Mucosa of rectum (tissue), 2 donors: ENCODE measurements around the gene PDLIM5.

Experiments used
- H3K27ac ChIP-seq, 2 donors: one replicate each; pipeline ENCODE4 v1.7.0; 2013; ENCODE audit warnings: inconsistent platforms in 2 of 2, low read depth in 2 of 2, low read length in 2 of 2
- H3K27me3 ChIP-seq, 2 donors: one replicate each; pipeline ENCODE4 v1.7.0; 2013; ENCODE audit warnings: low read length in 2 of 2; ENCODE audit not compliant: control insufficient read depth in 2 of 2, insufficient read depth in 2 of 2
- H3K36me3 ChIP-seq, 2 donors: one replicate each; pipeline ENCODE4 v1.7.0; 2013; ENCODE audit warnings: low read length in 2 of 2; ENCODE audit not compliant: control insufficient read depth in 2 of 2, insufficient read depth in 2 of 2
- H3K4me1 ChIP-seq, 2 donors: one replicate each; pipeline ENCODE4 v1.7.0; 2013; ENCODE audit warnings: low read length in 2 of 2, mild to moderate bottlenecking in 1 of 2; ENCODE audit not compliant: control insufficient read depth in 2 of 2, insufficient read depth in 2 of 2
- H3K4me3 ChIP-seq, 2 donors: one replicate each; pipeline ENCODE4 v1.7.0; 2013; ENCODE audit warnings: low read length in 2 of 2
- H3K9ac ChIP-seq, 2 donors: one replicate each; pipeline ENCODE4 v1.7.0; 2013; ENCODE audit warnings: low read length in 2 of 2, low read depth in 1 of 2, mild to moderate bottlenecking in 1 of 2
- H3K9me3 ChIP-seq, 2 donors: one replicate each; pipeline ENCODE4 v1.7.0; 2013; ENCODE audit warnings: low read length in 2 of 2; ENCODE audit not compliant: control insufficient read depth in 2 of 2
- donor health status: healthy.
- donor health status: Normal muscosa, but diverticular disease.

The PDLIM5 gene

DNA sequence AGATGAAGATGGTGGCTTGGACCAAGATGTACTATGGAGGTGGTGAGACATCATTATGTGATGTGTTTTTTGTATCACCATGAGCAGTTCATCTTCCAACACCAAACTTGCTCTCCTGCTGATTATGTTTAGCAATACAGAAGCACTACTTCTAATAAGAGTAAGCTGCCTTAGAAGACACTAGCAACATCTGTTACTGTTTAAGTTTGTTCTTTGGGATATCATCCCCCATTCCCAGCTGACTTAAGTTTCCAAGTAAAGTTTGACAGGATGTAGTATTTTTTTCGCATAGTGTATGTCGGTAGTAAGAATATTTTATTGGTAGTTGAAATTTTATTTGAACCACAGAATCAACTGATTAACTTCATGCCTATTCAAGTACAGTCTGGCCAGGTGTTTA, 182.5 kb downstream of the PDLIM5 start:
- peaks cover 7 to 18% of the 10 kb centered on the region in 2 donors for H3K36me3 ChIP-seq
- no peak overlapping the region for H3K9ac ChIP-seq
- H3K9me3 ChIP-seq: no peaks in the 10 kb centered on the region
- H3K4me3 ChIP-seq: no peak overlapping the region
- H3K4me1 ChIP-seq: no peaks in the 10 kb centered on the region
- H3K27me3 ChIP-seq: no peaks in the 10 kb centered on the region
- H3K27ac ChIP-seq: no peak overlapping the region

DNA sequence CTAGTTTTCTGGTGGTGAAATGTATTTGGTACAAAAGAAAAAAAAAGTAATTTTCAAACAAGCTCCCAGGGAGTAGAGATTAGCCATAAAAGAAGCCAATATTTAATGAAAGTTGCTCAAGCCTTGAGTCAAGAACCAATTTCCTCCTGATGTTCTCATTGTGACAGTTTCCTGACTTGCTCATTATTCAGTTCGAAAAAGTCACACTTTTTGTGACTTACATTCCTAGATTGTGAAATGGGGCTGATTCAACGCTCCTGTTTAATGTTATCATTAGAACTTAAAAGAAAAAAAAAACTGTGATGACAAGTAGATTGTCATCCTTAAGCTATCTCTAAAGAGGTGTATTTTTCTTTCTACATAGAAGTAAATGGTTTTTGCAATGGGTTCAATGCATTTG, 183.4 kb downstream of the PDLIM5 start:
- H3K27ac ChIP-seq: no peak overlapping the region
- no peaks in the 10 kb centered on the region for H3K4me1 ChIP-seq
- H3K9me3 ChIP-seq: no peaks in the 10 kb centered on the region
- H3K27me3 ChIP-seq: no peaks in the 10 kb centered on the region
- peaks cover 8 to 12% of the 10 kb centered on the region in 2 donors for H3K36me3 ChIP-seq
- no peak overlapping the region for H3K9ac ChIP-seq
- no peak overlapping the region for H3K4me3 ChIP-seq

DNA sequence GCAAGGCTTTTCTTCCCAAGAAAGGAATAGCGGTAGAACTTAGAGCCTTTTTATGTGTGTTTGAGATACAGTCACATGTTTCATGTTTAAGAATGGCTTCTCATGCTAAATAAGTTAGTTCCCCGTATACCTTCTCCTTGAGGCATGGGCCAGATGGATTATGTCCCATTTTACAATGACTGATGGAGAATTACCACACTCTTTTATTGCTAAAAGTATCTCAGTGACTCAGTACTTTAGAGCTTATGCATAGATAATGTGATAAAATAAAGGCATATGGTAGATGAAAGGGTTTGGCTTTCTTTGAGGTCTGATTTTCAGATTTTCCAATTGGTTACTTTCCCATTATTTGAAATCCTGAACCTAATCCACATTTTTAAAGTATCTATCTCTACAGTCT, 184.3 kb downstream of the PDLIM5 start:
- H3K9ac ChIP-seq: no peak overlapping the region
- H3K9me3 ChIP-seq: no peaks in the 10 kb centered on the region
- no peak overlapping the region for H3K27ac ChIP-seq
- no peaks in the 10 kb centered on the region for H3K4me1 ChIP-seq
- H3K36me3 ChIP-seq: peaks cover 9 to 14% of the 10 kb centered on the region in 2 donors
- no peak overlapping the region for H3K4me3 ChIP-seq
- H3K27me3 ChIP-seq: no peaks in the 10 kb centered on the region

DNA sequence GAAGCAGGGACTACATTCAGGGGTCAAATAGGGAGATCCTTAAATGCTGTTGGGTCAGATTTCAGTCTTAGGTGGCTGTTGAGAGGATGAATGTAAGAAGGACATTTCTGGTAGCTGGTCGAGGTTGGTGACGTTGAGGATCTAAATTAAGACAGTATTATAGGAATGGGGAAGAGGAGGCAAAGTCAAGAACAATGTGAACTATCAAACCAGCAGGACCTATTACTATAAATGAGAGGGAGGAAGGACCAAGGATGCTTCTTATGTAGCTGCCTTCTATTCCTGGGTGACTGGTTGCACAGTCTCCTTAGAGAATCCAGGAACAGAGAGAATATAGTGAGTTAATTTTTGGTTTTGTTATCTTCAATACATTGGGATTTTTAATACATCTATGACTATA, 187.6 kb downstream of the PDLIM5 start:
- Histone ChIP-seq H3K9me3 (no peaks in the 10 kb centered on the region), H3K27me3 (no peaks in the 10 kb centered on the region), H3K4me1 (no peaks in the 10 kb centered on the region), H3K27ac (no peak overlapping the region), H3K9ac (no peak overlapping the region), H3K4me3 (no peak overlapping the region), H3K36me3 (peaks cover 16% of the 10 kb centered on the region in 2 donors)

DNA sequence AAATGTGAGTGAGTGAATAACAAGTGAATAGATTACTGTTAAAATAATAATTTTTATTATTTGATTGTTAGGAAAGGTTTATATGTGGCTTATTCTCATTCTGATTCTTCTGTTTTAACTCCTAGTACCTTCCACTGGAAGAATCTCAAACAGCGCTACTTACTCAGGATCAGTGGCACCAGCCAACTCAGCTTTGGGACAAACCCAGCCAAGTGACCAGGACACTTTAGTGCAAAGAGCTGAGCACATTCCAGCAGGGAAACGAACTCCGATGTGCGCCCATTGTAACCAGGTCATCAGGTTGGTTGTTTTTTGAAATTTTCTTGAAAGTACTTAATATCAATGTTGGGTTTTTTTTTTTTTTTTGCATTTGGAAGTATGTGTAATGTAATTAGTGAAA, 188.4 kb downstream of the PDLIM5 start:
- Histone ChIP-seq H3K9me3 (no peaks in the 10 kb centered on the region), H3K27ac (no peak overlapping the region), H3K36me3 (peaks cover 16% of the 10 kb centered on the region in 2 donors), H3K27me3 (no peaks in the 10 kb centered on the region), H3K4me1 (no peaks in the 10 kb centered on the region), H3K9ac (no peak overlapping the region), H3K4me3 (no peak overlapping the region)

DNA sequence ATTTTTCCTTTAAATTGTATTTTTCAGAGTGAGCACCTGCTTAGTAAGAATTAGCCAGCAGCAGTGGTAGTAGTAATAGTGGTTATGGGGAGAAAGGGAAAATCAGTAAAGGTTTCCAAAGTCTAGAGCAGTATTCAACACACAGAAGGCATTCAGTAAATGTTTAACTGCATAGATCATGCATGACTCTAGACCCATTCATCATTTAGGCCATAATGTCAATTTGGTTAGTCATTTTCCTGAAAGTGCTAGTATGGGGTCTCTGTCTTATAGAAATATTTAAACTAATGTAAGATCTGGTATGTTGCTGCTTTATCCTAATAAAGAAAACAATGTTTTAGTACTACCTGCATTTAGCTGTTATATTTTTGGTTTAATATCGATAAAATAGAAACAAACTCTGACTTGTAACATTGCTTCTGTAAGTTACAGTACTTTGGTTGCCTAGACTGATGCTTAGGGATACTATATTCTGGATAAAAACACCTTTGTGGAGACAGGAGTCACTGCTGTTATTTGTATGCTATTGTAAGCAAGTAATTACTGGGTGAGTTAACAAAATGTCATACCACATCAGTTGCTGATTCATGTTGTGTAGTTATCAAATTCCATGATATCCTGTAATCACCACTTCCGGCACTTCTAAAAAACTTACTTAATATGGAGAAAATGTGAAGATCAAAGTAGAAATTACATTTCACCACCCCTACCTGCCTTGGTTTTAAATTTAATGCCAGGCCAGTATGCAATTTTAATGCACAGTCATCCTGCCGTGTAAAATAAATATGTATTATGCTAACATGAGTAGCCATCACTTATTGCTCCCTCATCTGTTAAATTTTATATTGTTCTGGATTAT, 190.2 kb downstream of the PDLIM5 start:
- H3K27me3 ChIP-seq: no peaks in the 10 kb centered on the region
- no peaks in the 10 kb centered on the region for H3K9me3 ChIP-seq
- peaks cover 22 to 23% of the 10 kb centered on the region in 2 donors for H3K36me3 ChIP-seq
- no peak overlapping the region for H3K4me3 ChIP-seq
- no peak overlapping the region for H3K27ac ChIP-seq
- no peak overlapping the region for H3K9ac ChIP-seq
- no peaks in the 10 kb centered on the region for H3K4me1 ChIP-seq

DNA sequence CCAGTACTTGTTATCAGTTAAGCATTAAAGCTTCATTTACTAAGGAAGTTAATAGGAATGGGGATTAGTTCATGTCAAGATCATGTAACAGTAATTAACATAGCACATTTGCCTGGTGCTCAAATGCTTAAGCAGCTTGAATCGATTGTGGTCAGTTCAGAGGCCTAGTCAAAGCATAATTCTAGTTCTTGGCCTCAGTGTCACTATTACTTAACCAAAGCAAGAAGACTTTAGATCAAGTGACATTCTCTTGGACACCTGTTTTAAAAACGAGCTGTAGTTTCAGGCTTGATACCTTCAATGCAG, 190.8 kb downstream of the PDLIM5 start:
- Histone ChIP-seq H3K27me3 (no peaks in the 10 kb centered on the region), H3K4me3 (no peak overlapping the region), H3K27ac (no peak overlapping the region), H3K9ac (no peak overlapping the region), H3K4me1 (no peaks in the 10 kb centered on the region), H3K36me3 (peaks cover 23 to 25% of the 10 kb centered on the region in 2 donors), H3K9me3 (no peaks in the 10 kb centered on the region)

DNA sequence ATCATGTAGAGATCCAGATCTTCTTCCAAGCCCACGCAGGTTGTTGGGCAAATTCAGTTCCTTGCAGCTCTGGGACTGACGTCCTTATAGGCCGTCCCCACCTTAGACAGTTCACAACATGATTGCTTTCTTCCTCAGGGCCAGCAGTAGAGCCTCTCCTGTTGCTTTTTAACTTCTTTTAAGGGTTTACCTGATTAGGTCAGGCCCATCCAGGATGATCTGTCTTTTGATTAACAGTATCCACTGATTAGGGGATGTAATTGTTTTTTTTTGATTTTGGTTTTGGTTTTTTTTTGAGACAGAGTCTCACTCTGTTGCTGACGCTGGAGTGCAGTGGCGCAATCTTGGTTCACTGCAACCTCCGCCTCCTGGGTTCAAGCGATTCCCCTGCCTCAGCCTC, 197.0 kb downstream of the PDLIM5 start:
- H3K36me3 ChIP-seq: peaks cover 9 to 15% of the 10 kb centered on the region in 2 donors
- no peak overlapping the region for H3K9ac ChIP-seq
- no peak overlapping the region for H3K4me3 ChIP-seq
- no peak overlapping the region for H3K27ac ChIP-seq
- no peaks in the 10 kb centered on the region for H3K27me3 ChIP-seq
- H3K4me1 ChIP-seq: peaks cover 0 to 14% of the 10 kb centered on the region in 2 donors
- no peaks in the 10 kb centered on the region for H3K9me3 ChIP-seq

DNA sequence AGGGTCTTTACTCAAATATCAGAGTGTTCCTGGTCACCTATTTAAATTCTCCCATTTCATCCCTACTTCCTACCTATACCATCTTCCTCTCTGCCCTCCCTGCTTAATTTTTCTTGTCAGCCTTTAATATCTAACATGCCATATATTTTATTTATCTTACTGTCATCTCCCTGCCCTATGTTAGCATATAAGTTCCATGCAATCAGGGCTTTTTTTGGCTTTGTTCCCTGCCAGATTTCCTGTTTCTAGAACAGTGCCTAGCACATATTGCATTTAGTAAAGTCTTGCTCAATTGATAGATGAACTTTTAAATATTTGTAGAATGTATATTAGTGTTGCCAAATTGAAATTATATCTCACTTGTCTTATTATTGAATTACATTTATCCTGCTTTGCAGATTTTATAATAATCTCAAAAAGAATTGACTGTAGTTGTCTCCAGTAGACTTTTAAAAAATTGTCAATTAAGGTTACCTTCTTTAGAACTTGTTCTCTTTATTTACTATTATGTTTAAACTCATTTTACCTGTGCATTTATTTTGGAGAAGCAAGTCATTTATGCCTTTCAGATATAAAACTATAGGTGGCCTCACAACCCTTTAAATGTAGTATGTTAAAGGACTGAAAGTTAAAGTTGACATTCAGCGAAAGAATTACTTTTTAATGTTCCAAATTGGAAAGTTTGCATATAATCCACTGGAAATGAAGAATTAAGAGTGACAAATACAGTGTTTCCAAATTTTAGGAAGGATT, 197.8 kb downstream of the PDLIM5 start:
- Histone ChIP-seq H3K4me3 (no peak overlapping the region), H3K9ac (no peak overlapping the region), H3K27me3 (no peaks in the 10 kb centered on the region), H3K27ac (no peak overlapping the region), H3K36me3 (peaks cover 9 to 21% of the 10 kb centered on the region in 2 donors), H3K9me3 (no peaks in the 10 kb centered on the region), H3K4me1 (peaks cover 0 to 14% of the 10 kb centered on the region in 2 donors)

DNA sequence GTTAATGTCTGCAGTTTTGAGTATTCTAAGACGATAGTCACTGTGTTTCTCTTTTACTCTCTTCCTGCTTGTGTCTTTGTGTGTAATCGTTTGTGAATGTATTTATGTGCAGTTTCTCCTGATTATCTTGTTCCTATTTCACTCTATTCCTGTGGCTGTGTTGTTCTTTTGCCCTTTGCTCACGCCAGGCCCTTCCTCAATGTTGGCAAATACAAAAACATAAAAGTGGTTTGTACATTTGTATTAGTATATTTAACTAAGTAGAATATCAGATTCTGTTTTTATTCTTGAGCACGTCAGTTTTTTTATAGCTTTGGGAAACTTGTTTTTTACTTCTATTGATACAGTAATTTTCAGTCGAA, 198.4 kb downstream of the PDLIM5 start:
- peaks cover 9 to 21% of the 10 kb centered on the region in 2 donors for H3K36me3 ChIP-seq
- no peak overlapping the region for H3K9ac ChIP-seq
- H3K9me3 ChIP-seq: no peaks in the 10 kb centered on the region
- no peak overlapping the region for H3K4me3 ChIP-seq
- peaks cover 0 to 14% of the 10 kb centered on the region in 2 donors for H3K4me1 ChIP-seq
- H3K27ac ChIP-seq: no peak overlapping the region
- no peaks in the 10 kb centered on the region for H3K27me3 ChIP-seq
